Breast epithelium (tissue), 3 donors: ENCODE results near the gene SDC3.

Experiments
- CTCF ChIP-seq, 3 donors: fragments of 450-650 bp; IDR thresholded peaks; one replicate each; pipeline ENCODE4 v1.5.1; 2016 to 2017; ENCODE audit warnings: antibody characterized with exemption in 3 of 3, mild to moderate bottlenecking in 3 of 3, moderate library complexity in 3 of 3
- POLR2AphosphoS5 ChIP-seq, 3 donors: sonication (generic); formaldehyde crosslinking; IDR thresholded peaks; one replicate each; pipeline ENCODE4 v1.6.1; 2017; ENCODE audit warnings: antibody characterized with exemption in 3 of 3

GRCh38 chr1:30904191-30904961 lies 4.2 kb downstream of the SDC3 start:
- TF ChIP-seq CTCF (IDR thresholded peaks at IDR 0.05): no peak
- TF ChIP-seq POLR2AphosphoS5 (IDR thresholded peaks at IDR 0.05): no peak
